HG03103 (cell line): Measurements from ENCODE around the gene PTPA.

Experiments used
- ATAC-seq: cut with Tn5 transposase; IDR thresholded peaks from one replicate; pipeline ENCODE4 v1.9.1; 2021; ENCODE audit warnings: low read depth; ENCODE audit not compliant: unreplicated experiment

The PTPA gene

GRCh38 chr9:129110740-129111527 lies at the start of gene PTPA, which contains the start of gene CRAT:
Gene PTPA (plus strand): TSS chr9:129111415. CDS start chr9:129111601, 186 bp downstream.
Gene CRAT (minus strand): TSS chr9:129110793. CDS start chr9:129110509, 284 bp downstream.
- peak; percentile 68 for ATAC-seq

GRCh38 chr9:129063061-129063460 lies 48.2 kb upstream of the PTPA start:
- no peak for ATAC-seq

DNA sequence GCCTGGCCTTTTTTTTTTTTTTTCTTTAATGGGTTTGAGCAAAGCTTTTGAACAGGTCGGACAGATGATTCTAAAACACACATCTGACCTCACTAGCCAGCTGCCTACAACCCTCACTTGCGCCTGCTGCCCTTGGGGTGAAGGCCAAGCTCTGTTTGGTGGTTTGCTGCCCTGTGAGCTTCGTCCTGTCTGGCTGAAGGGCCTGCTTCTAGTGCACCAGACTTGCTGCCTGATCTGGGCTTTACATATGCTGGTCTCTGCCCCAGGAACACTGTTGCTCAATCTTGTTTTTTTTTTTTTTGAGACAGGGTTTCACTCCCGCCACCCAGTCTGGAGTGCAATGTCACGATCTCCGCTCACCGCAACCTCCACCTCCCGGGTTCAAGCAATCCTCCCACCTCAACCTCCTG lies 46.7 kb upstream of the PTPA start:
- no peak for ATAC-seq

GRCh38 chr9:129068110-129068509 lies 43.1 kb upstream of the PTPA start:
- ATAC-seq, result no peak

- ATAC-seq, result no peak
Measured at GRCh38 chr9:129068990-129069861, 42.0 kb upstream of the PTPA start.

GRCh38 chr9:129069862-129070641 lies 41.2 kb upstream of the PTPA start:
- ATAC-seq, result no peak

DNA sequence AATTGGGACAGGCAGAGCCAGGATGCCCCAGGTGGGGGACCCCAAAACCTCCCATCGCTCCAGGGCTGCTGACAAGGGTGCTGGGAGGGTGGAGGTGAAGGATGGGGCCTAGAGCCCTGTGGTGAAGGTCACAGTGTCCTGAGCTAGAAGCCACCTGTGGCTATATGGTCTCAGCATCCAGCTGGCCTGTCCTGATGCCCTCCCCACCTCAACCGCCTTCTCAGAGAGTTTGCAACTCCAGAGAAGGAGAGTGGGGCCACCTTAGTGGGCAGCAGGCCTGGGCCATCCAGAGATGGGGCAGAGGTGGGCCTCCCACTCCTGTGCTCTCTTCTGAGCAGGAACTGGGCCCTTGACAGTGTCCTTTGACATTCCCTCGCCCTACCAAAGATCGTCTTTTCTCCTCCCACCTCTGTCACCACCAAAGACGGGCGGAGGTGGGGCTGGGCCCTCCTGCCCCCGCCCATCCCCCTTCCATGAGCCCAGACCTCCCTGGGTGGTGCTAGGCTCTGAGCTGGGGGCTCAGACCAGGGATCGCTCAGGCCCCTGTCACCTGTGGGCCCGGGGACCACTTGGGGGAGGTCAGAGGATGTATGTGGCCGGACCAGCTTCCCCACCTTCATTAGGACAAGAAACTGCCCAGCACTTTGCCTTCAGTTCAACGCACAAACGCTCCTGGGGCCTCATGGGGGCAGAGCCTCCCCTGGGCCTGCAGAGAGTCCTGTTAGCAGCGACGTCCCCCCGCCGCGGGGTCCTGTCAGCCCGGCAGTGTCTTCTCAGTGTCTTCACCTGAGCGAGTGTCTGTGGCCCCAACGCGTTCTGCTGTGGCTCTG lies 40.3 kb upstream of the PTPA start:
- ATAC-seq, result no peak

- no peak for ATAC-seq
Measured at GRCh38 chr9:129071526-129072126, 39.6 kb upstream of the PTPA start.

- no peak for ATAC-seq
Measured at GRCh38 chr9:129072171-129072570, 39.0 kb upstream of the PTPA start.

GRCh38 chr9:129073404-129073803 lies 37.8 kb upstream of the PTPA start:
- no peak for ATAC-seq

DNA sequence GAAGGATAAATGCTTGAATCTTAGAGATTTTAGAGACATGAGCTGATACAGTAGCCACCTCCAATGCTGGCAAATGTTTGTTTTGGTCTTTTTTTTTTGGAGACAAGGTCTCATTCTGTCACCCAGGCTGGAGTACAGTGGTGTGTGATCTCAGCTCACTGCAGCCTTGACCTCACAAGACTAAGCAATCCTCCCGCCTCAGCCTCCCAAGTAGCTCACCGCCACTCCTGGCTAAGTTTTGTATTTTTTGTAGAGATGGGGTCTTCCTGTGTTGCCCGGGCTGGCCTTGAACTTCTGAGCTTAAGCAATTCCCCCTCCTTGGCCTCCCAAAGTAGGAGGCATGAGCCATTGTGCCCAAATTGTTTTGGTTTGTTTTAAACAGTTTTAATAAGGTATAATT lies 37.1 kb upstream of the PTPA start:
- no peak for ATAC-seq

GRCh38 chr9:129075996-129076639 lies 35.1 kb upstream of the PTPA start:
- ATAC-seq, result no peak

GRCh38 chr9:129076640-129077037 lies 34.6 kb upstream of the PTPA start:
- no peak for ATAC-seq

GRCh38 chr9:129077236-129077635 lies 34.0 kb upstream of the PTPA start:
- ATAC-seq, result no peak

DNA sequence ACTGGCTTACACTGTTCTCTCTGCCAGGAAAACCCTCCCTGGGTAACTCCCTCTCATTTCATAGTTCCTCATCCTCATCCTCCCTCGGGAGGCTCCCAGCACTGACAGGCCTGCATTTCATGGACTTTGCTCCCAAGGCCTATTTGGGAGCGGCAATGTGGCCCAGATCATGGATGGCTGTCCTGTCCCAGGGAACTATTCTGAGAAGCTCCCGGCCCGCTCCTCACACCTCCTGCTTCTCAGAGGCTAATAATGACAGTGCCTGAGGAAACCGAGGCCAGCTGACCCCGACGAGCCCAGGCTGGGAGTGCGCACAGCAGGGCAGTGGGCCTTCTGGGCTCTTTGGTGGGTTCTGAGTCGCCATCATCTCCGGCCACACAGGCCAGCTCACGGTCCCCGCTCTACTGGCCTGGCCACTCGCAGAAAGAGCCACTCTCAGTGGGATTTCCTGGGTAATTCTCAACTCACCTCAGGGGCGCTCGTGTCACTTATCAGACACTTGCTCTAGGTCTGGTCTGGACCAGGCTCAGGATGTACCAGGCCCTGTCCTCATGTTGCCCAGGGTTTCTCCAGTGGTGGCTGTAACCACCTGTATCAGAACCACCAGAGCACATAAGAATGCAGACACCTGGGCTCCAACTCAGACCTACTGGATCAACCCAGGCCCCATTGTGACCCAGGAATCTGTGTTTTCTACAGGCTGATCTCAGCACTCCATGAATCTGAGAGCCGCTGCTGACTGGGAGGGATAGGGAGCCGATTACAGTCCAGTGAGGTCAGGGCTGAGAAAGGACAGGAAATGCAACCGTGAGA lies 32.3 kb upstream of the PTPA start:
- ATAC-seq, result no peak

DNA sequence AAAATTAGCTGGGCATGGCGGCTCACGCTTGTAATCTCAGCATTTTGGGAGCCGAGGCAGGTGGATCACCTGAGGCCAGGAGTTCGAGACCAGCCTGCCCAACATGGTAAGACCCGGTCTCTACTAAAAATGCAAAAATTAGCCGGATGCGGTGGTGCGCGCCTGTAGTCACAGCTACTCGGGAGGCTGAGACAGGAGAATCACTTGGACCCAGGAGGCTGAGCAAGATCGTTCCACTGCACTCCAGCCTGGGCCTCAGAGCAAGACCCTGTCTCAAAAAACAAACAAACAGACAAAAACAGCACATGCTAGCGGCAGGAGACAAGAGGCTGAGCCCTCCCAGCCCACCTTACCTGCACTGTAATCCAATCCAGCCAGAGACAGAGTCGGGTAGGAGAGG lies 31.4 kb upstream of the PTPA start:
- no peak for ATAC-seq

DNA sequence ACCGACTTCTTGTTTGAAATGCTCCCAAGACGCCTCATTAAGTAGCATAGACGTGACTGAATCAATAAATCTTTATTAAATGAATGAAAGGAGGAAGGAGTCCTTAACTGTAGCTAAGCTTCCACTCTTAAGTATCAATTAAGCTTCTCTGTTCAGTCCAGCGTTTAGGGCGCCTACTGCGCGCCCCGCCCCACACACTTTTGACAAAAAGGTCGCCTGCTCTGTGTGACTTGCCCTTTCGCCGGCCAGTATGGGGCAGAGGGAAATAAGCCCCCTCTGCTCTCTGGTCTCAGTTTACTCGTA lies 31.0 kb upstream of the PTPA start:
- ATAC-seq, result no peak

DNA sequence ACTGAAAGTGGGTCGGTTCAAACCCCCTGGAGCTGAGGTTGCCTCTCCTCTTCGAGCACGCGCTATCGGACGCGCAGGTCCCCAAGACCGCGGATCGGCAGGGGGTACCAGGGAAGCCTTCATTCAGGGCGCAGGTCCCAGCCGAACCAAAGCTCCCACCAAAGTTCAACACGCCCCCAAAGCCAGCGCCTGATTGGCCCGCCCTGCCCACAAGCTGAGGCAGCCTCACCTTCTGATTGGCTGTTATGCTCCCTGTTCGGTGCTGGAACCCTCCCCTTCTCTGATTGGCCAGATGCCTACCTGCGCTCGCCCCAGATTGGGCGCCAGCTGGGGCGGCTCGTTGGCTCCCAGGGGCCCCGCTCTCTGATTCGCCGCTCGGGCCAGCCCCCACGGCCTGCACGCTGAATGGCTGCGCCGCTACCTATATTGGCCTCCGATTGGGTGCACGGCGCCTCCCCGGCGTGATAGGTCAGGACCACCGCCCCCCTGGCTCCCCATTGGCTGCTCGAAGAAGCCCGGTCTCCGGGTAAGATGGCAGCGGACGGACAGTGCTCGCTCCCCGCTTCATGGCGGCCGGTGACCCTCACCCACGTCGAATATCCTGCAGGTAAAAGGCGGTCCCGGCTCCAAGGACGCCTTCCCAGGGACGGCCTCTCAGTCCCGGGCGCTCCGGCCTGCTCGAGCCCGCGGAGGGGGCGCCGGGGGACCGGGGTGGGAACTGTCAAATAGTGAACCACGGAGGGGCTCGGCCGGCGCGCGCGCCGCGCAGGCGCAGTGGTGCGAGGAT lies 30.4 kb upstream of the PTPA start, which contains the start of gene DOLPP1:
DOLPP1 (plus strand) TSS at position 511 of the 787 bp plus-strand sequence; CDS start at position 532, 21 bp downstream.
- ATAC-seq, result peak; percentile 89
